Transverse colon (tissue), 4 donors: Measurements from ENCODE around the gene ETHE1. TPM values are rescaled to one million over a fixed set of nuclear protein-coding genes. Genes with fewer than 3 reads are reported as not detected.
A peak's percentile ranks its signal among the peaks of the same experiment; 100 is the strongest.

ENCODE experiments used
- DNase-seq: peaks from one replicate; pipeline ENCODE4 v3.0.0-alpha.2; 2019
- H3K27ac ChIP-seq, 4 donors: fragments of 200-600 bp; sonication (generic); 2 replicates each; pipeline ENCODE4 v1.5.1; 2016 to 2018; ENCODE audit warnings: inconsistent platforms in 4 of 4
- H3K27me3 ChIP-seq: fragments of 200-600 bp; sonication (generic); 2 replicates; pipeline ENCODE4 v1.5.1; 2017; ENCODE audit warnings: inconsistent platforms
- H3K36me3 ChIP-seq, 4 donors: fragments of 200-600 bp; sonication (generic); 2 replicates each; pipeline ENCODE4 v1.5.1; 2017 to 2019; ENCODE audit warnings: inconsistent platforms in 4 of 4
- H3K4me1 ChIP-seq, 4 donors: fragments of 200-600 bp; sonication (generic); 2 replicates each; pipeline ENCODE4 v1.5.1; 2017 to 2020; ENCODE audit warnings: inconsistent platforms in 4 of 4
- H3K4me3 ChIP-seq, 4 donors: fragments of 200-600 bp; sonication (generic); 1 replicate in 1 of 4; 2 replicates in 3 of 4; pipeline versions ENCODE4 v1.5.1 to v1.6.1; 2017 to 2019; ENCODE audit warnings: inconsistent platforms in 4 of 4
- H3K9me3 ChIP-seq, 2 donors: fragments of 200-600 bp; sonication (generic); 2 replicates each; pipeline ENCODE4 v1.5.1; 2017 to 2019; ENCODE audit warnings: inconsistent platforms in 2 of 2
- CTCF ChIP-seq, 5 experiments: fragments of 200-600 bp in 3 of 5; fragments of 450-650 bp in 2 of 5; sonication (generic) in 3 of 5; IDR thresholded peaks; 1 replicate in 2 of 5; 2 replicates in 3 of 5; pipeline ENCODE4 v1.5.1; 2016 to 2017; ENCODE audit warnings: antibody characterized with exemption in 5 of 5, inconsistent platforms in 3 of 5, mild to moderate bottlenecking in 2 of 5, moderate library complexity in 1 of 5
- EP300 ChIP-seq: sonication (generic); formaldehyde crosslinking; IDR thresholded peaks from one replicate; pipeline ENCODE4 v1.6.1; 2017; ENCODE audit warnings: antibody characterized with exemption, low read depth
- POLR2A ChIP-seq: fragments of 450-650 bp; IDR thresholded peaks from one replicate; pipeline ENCODE4 v1.6.1; 2016; ENCODE audit warnings: antibody characterized with exemption, mild to moderate bottlenecking, moderate library complexity
- POLR2AphosphoS5 ChIP-seq, 3 donors: sonication (generic); formaldehyde crosslinking; IDR thresholded peaks; one replicate each; pipeline ENCODE4 v1.6.1; 2016; ENCODE audit warnings: antibody characterized with exemption in 3 of 3
- WGBS, 2 donors: methylation state at CpG; one replicate each; pipeline ENCODE4 v1.1.5; 2018; ENCODE audit warnings: low coverage in 1 of 2; 5-methylcytosine and 5-hydroxymethylcytosine counted together
- in situ Hi-C, 4 donors: fragments of 200-750 bp; cut with MboI; loops; one replicate each; pipeline versions ENCODE4 v1.15.0 to v1.15.1; 2017; ENCODE audit warnings: low sequenced_read_pairs in 3 of 4, low pct_ligation_motif_present in 1 of 4, low pct_unique_long_range_greater_than_20kb in 1 of 4
- intact Hi-C: fragments of 100-400 bp; cut with DNase I; formaldehyde crosslinking; loops from one replicate; pipeline ENCODE4 v1.15.1; 2023; ENCODE audit warnings: low total_unique reads
- total RNA-seq, 4 donors: library from RNA; depleted of rRNA; stranded (reverse); fragments of >200 nt; gene quantifications; one replicate each; pipeline ENCODE4 v1.1.0, GENCODE V29; 2016

ETHE1 gene
- total RNA-seq, 4 donors from 2014 or later: 438 to 667 (median 458) TPM

DNA sequence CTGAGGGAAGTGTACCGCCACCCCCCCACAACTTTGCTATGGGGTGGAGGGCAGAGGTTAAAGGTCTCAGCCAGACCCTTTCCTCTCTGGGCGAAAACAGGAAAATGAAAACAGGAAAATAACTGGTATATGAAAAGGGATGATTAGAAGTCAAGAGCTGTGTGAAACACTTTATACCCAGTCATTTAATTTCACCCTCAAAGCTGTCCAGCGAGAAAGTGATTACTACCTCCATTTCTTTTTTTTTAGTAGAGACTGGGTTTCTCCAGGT is 21.9 kb downstream of the ETHE1 start:
- H3K36me3 ChIP-seq: peaks cover 0 to 18% (median 7%) of the 10 kb centered on the region in 4 donors
- H3K4me1 ChIP-seq: peaks cover 9 to 22% (median 15%) of the 10 kb centered on the region in 4 donors
- WGBS, 2 donors: 69 to 85% methylated on average over 3 of the region's 3 CpGs
- H3K27ac ChIP-seq: peak overlapping the region; percentile 85 to 93 (median 90)
- H3K4me3 ChIP-seq: peak overlapping the region in 1 of 4 donors; percentile 70
- H3K9me3 ChIP-seq: no peaks in the 10 kb centered on the region
- intact Hi-C loops: no loop called here
- TF ChIP-seq POLR2AphosphoS5 (IDR thresholded peaks at IDR 0.05) (no peak), CTCF (IDR thresholded peaks at IDR 0.05) (no peak)
- no peak for DNase-seq
- H3K27me3 ChIP-seq: no peaks in the 10 kb centered on the region
- in situ Hi-C loops: no loop called here

DNA sequence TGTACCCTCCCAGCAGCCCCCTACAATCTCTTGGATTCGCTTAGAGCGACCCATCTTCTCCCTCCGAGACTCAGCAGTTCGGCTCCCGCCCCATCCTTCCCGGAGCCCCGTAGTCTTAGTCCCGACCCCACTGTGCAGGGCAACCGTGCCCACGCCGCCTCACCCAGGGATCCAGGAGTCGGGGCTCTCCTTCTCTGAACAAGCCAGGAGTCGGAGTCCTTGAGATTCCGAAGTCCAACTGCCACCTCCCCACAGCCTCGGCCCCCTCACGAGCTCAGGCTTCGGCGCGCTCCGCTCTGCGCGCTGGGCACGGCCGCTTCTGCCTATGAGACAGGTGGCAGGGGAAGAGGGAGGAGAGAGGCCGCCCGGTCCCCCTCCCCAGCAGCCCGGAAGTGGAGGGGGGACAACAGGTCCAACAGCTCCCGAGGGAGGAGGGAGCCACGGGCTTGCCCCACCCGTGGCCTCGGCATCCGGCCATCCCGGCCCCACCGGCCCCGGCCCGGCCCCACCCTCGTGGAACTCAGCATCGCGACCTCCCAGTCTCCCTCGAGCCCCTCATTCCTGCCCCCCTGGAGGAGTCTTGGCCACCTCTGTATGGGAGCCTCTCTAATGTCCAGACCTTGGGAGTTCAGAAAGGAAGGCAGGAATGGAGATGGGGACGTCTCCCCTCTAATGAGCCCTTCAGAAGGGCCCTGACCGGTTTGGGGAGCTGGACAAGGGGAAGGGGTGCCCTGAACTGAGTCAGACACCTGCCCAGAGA is 22.4 kb downstream of the ETHE1 start, which contains the start of gene PHLDB3:
PHLDB3 (minus strand) TSS at position 321 of the 760 bp plus-strand sequence. CDS start 628 bp downstream, outside the sequence.
- DNase-seq: peak; percentile 60
- in situ Hi-C loops (no loop called here), intact Hi-C loops (no loop called here)
- H3K36me3 ChIP-seq: peaks cover 0 to 13% (median 5%) of the 10 kb centered on the region in 4 donors
- peaks cover 9 to 22% (median 15%) of the 10 kb centered on the region in 4 donors for H3K4me1 ChIP-seq
- no peak for TF ChIP-seq CTCF (IDR thresholded peaks at IDR 0.05)
- TF ChIP-seq EP300: no peak
- TF ChIP-seq POLR2AphosphoS5 (IDR thresholded peaks at IDR 0.05): peak in 2 of 3 donors; percentile 4 to 7
- TF ChIP-seq POLR2A: peak; percentile 33
- no peaks in the 10 kb centered on the region for H3K9me3 ChIP-seq
- WGBS, 2 donors: 4% methylated on average over 19 of the region's 42 CpGs; no CpG with 5 or more reads in 1 of the 2 donors
- peak within 1 kb of the TSS; percentile 52 to 85 (median 74) for H3K4me3 ChIP-seq
- no peaks in the 10 kb centered on the region for H3K27me3 ChIP-seq
- peak within 1 kb of the TSS; percentile 85 to 93 (median 90) for H3K27ac ChIP-seq

DNA sequence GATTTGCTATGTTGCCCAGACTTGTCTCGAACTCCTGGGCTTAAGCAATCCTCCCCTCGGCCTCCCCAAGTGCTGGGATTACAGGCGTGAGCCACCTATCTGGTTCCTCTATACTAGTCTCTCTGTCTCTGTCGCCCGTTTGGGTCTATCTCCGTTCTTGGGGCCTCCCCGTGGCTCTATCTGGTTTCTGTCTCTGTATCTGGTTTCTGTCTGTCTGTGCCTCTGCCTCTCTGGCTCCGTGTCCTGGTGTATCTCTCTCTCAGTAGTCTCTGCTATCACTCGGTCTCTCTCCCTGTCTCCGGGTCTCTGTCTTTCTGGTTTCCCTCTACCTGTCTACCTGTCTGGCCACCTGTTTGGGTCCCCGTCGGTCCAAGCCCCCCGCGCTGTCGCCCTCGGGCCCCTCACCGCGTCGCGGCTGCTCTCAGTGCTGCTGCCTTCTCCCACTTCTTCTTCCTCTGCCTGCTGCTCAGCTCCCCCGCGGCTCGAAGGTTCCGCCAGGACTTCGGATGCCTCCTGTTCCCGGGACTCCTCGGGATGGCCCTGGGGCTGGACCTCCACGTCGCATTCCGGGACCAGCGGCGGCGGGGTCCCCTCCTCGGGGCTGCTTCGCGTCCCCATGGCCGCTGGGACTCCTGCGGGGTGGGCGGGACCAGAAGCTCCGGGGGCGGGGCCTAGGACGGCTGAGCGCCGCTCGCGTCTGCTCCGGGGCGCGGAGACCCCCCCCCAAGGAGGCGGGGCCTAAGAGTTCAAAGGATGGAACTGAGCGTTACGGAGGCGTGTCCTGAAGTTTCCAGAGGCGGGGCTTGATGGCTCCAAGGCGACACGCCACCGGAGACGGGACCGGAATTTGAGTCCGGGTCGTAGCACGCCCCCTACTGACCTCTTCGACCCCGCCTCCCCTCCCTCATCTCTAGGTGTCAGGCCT is 23.2 kb downstream of the ETHE1 start:
- DNase-seq: peak; percentile 98
- Histone ChIP-seq H3K4me3 (peak overlapping the region; percentile 52 to 85 (median 74)), H3K27me3 (no peaks in the 10 kb centered on the region), H3K36me3 (peaks cover 0 to 8% (median 4%) of the 10 kb centered on the region in 4 donors), H3K4me1 (peaks cover 9 to 28% (median 17%) of the 10 kb centered on the region in 4 donors), H3K27ac (peak overlapping the region; percentile 85 to 93 (median 90)), H3K9me3 (no peaks in the 10 kb centered on the region)
- WGBS, 2 donors: 1 to 12% methylated on average over 5 to 51 of the region's 64 CpGs
- intact Hi-C loops: loop anchor here (2.0 kb wide), 1 partner anchor 29 kb away; no protein-coding TSS in a partner anchor
- in situ Hi-C loops: no loop called here
- TF ChIP-seq POLR2A: peak; percentile 19
- peak in 2 of 3 donors; percentile 18 to 24 for TF ChIP-seq POLR2AphosphoS5 (IDR thresholded peaks at IDR 0.05)
- no peak for TF ChIP-seq CTCF (IDR thresholded peaks at IDR 0.05)
- TF ChIP-seq EP300: no peak
